G401.6 (cell line): ENCODE results near the gene NPY2R.

Source experiments
- FAIRE-seq: peaks from 2 replicates; lab custom pipeline; 2012; peaks lifted over from hg19 to GRCh38; lab: Jason Lieb, UNC

NPY2R gene

GRCh38 chr4:155249016-155249566, 40.7 kb downstream of the NPY2R start:
- FAIRE-seq, result no peak

GRCh38 chr4:155252327-155252726, 43.9 kb downstream of the NPY2R start:
- FAIRE-seq, result no peak

- FAIRE-seq, result no peak
Observed at GRCh38 chr4:155263480-155263879, 55.0 kb downstream of the NPY2R start.

- FAIRE-seq, result no peak
Observed at GRCh38 chr4:155265113-155265512, 56.7 kb downstream of the NPY2R start.
